Measurements from ENCODE around the gene SH2D5.

DNA sequence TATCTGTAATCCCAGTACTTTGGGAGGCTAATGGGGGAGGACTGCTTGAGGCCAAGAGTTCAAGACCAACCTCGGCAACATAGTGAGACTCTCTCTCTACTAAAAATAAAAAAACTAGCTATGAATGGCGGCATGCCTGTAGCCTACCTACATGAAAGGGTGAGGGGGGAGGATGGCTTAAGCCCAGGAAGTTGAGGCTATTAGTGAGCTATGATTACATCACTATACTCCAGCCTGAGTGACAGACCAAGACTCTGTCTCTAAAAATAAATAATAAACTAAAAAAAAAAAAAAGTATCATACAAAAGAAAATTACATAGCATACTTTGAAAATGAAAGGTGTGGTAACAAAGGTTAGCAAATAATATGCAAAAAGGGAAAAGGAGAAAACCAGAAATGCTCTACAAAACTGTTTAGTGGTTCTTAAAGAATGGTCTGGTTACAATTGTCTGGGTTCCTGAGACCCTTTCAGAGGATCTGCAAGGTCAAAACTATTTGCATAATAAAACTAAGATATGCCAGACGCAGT is 19.0 kb upstream of the SH2D5 start:
- TF ChIP-seq POLR2A (IDR thresholded peaks at IDR 0.05), result no peak
- TF ChIP-seq, protein P1, sequence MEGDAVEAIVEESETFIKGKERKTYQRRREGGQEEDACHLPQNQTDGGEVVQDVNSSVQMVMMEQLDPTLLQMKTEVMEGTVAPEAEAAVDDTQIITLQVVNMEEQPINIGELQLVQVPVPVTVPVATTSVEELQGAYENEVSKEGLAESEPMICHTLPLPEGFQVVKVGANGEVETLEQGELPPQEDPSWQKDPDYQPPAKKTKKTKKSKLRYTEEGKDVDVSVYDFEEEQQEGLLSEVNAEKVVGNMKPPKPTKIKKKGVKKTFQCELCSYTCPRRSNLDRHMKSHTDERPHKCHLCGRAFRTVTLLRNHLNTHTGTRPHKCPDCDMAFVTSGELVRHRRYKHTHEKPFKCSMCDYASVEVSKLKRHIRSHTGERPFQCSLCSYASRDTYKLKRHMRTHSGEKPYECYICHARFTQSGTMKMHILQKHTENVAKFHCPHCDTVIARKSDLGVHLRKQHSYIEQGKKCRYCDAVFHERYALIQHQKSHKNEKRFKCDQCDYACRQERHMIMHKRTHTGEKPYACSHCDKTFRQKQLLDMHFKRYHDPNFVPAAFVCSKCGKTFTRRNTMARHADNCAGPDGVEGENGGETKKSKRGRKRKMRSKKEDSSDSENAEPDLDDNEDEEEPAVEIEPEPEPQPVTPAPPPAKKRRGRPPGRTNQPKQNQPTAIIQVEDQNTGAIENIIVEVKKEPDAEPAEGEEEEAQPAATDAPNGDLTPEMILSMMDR (IDR thresholded peaks at IDR 0.05), result no peak
